Upper lobe of right lung (tissue), 1 donor: ENCODE data around the gene PRXL2B. TPM values are rescaled to one million over a fixed set of nuclear protein-coding genes. Genes with fewer than 3 reads are reported as not detected.

ENCODE experiments used
- ATAC-seq: fragments of 200-7000 bp; cut with Tn5 transposase; one replicate; pipeline ENCODE4 v1.9.1; 2020; ENCODE audit warnings: mild to moderate bottlenecking, moderate library complexity
- DNase-seq: peaks from one replicate; pipeline ENCODE4 v3.0.0-alpha.2; 2020
- H3K27ac ChIP-seq: fragments of 200-600 bp; one replicate; pipeline ENCODE4 v1.8.0; 2022
- H3K27me3 ChIP-seq: fragments of 200-600 bp; one replicate; pipeline ENCODE4 v1.8.0; 2022; ENCODE audit warnings: mild to moderate bottlenecking
- H3K36me3 ChIP-seq: fragments of 200-600 bp; one replicate; pipeline ENCODE4 v1.8.0; 2022
- H3K4me1 ChIP-seq: fragments of 200-600 bp; one replicate; pipeline ENCODE4 v1.8.0; 2022
- H3K4me3 ChIP-seq: fragments of 200-600 bp; one replicate; pipeline ENCODE4 v1.8.0; 2022; ENCODE audit warnings: mild to moderate bottlenecking
- H3K9me3 ChIP-seq: fragments of 200-600 bp; one replicate; pipeline ENCODE4 v1.8.0; 2022
- intact Hi-C: fragments of 100-400 bp; cut with DNase I; formaldehyde crosslinking; loops from one replicate; pipeline ENCODE4 v1.11.0; 2022
- total RNA-seq: library from RNA; stranded (reverse); fragmentation: NEBNext Ultra II Directional; extraction: Animal tissue kit (Norgen Biotek cat#: 25700); gene quantifications from one replicate; pipeline ENCODE4 v1.2.1, GENCODE V29; 2021
- TF ChIP-seq, protein P1 (sequence below): fragments of 200-600 bp; IDR thresholded peaks from one replicate; pipeline ENCODE4 v1.8.0; 2022; ENCODE audit warnings: antibody characterized with exemption
- donor health status: DM: no; HTN: yes; CAD: no; lungs with severe emphysema.

PRXL2B gene
- total RNA-seq, 1 donor from 2014 or later = 25.9 TPM

DNA sequence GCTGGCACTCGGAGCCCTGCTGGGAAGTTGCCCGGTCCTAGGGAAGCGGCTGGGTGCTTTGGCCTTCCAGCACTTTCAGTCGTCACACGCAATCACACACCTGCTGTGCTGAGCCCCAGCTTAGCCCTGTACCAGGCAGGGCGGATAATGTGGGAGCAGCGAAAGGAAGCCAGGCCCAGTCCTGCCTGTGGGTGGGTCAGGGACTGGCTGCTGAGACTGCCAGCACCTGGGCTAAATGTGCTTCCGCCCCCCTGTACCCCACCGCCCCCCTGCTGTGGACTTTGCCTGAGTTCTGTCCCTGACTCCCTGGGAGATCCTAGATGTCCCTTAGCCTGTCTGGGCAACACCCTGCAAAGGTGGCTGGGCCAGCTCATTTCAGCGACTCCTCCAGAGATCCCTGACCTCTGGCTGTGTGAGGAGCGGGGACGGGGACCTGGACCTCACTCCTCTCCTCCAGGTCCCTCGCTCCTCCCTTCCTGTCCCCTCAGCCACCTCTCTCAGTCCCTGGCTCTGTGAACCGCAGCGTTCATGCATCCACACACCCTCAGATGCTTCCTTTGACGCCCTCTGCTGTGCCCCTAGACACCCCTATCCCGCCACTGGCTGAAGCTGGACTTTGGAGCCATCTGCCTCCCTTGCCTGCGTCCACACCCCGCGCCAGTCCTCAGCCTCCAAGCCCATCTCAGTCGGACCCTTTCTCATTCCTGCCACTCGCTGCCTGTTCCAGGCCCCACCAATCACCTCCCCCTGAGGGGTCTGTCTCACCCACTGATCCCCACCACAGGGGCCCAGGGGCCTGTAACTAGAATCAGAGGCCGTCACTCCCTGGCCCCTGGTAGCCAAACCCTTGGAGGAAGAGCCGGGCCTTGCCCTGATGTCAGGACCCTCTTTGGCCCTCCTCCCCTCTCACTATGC, 44.8 kb downstream of the PRXL2B start:
- intact Hi-C loops = no loop called here
- no peak overlapping the region for H3K4me3 ChIP-seq
- peaks cover 56% of the 10 kb centered on the region for H3K27me3 ChIP-seq
- ATAC-seq (no peak), DNase-seq (peak; percentile 57)
- TF ChIP-seq, protein P1, sequence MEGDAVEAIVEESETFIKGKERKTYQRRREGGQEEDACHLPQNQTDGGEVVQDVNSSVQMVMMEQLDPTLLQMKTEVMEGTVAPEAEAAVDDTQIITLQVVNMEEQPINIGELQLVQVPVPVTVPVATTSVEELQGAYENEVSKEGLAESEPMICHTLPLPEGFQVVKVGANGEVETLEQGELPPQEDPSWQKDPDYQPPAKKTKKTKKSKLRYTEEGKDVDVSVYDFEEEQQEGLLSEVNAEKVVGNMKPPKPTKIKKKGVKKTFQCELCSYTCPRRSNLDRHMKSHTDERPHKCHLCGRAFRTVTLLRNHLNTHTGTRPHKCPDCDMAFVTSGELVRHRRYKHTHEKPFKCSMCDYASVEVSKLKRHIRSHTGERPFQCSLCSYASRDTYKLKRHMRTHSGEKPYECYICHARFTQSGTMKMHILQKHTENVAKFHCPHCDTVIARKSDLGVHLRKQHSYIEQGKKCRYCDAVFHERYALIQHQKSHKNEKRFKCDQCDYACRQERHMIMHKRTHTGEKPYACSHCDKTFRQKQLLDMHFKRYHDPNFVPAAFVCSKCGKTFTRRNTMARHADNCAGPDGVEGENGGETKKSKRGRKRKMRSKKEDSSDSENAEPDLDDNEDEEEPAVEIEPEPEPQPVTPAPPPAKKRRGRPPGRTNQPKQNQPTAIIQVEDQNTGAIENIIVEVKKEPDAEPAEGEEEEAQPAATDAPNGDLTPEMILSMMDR = no peak
- no peaks in the 10 kb centered on the region for H3K36me3 ChIP-seq
- H3K9me3 ChIP-seq = no peaks in the 10 kb centered on the region
- H3K4me1 ChIP-seq = no peaks in the 10 kb centered on the region
- H3K27ac ChIP-seq = no peak overlapping the region

DNA sequence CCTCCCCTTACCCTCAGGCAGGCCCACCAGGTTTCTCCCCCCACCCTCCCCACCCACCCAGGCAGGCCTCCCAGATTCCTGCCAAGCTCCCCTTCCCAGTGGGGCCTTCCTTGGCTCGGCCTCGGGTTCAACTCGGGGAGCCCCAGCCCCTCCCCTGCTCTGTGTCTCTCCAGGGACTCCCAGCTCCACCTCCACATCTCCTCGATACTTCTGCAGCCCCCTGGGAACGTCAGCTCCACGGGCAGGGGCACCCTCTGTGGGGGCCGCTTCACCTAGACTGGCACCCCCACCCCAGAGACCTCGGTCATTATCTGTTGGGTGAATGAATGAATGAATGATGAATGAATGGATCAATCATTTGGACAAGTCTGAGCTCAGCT, 45.5 kb downstream of the PRXL2B start:
- Histone ChIP-seq H3K4me1 (no peaks in the 10 kb centered on the region), H3K36me3 (no peaks in the 10 kb centered on the region), H3K27ac (no peak overlapping the region), H3K4me3 (no peak overlapping the region), H3K27me3 (peaks cover 49% of the 10 kb centered on the region), H3K9me3 (no peaks in the 10 kb centered on the region)
- DNase-seq (peak; percentile 55), ATAC-seq (no peak)
- intact Hi-C loops = no loop called here
- TF ChIP-seq, protein P1 = no peak

DNA sequence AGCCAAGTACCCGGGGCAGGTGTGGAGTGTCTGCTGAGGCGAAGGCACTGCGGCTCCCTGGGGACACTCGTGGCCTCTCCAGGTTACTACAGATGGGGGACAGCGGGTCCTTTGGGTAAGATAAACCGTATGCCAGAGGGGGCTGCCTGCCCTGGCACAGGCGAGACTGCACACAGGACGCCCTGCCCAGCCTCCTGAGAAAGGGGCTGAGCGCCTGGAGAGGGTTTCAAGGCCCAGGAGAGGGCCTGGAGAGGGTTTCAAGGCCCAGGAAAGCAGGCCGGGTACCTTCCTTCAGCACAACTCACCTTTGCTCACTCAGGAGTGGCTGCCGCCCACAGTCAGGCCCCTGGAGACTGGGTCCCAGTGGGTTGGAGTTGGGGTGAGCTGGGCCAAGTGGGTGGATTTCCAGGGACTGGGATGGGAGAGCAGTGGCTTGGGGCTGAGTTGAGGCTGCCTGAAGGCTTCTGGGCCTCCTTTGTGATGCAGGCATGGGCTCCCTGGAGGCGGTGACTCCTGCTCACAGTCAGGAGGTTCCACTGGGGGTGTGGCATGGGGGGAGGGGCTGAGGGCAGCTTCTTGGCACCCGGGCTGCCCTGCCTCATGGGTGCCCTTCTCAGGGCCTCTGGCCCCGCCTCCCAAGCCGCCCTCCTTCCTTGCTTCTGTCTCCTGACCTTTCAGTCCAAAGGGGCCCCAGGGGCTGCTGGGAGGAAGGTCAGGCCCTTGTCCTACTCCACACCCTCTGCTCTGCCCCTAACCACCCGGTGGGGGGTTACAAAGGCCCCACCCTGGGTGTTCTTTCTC, 46.2 kb downstream of the PRXL2B start, which contains the start of gene MMEL1:
MMEL1 (minus strand) TSS at position 456 of the 801 bp plus-strand sequence. CDS start 3,532 bp downstream, outside the sequence.
- Histone ChIP-seq H3K27ac (no peak within 1 kb of the TSS), H3K9me3 (no peaks in the 10 kb centered on the region), H3K36me3 (no peaks in the 10 kb centered on the region), H3K4me3 (no peak within 1 kb of the TSS), H3K27me3 (peaks cover 42% of the 10 kb centered on the region), H3K4me1 (no peaks in the 10 kb centered on the region)
- TF ChIP-seq, protein P1 = no peak
- ATAC-seq (no peak), DNase-seq (peak; percentile 60)
- intact Hi-C loops = no loop called here

DNA sequence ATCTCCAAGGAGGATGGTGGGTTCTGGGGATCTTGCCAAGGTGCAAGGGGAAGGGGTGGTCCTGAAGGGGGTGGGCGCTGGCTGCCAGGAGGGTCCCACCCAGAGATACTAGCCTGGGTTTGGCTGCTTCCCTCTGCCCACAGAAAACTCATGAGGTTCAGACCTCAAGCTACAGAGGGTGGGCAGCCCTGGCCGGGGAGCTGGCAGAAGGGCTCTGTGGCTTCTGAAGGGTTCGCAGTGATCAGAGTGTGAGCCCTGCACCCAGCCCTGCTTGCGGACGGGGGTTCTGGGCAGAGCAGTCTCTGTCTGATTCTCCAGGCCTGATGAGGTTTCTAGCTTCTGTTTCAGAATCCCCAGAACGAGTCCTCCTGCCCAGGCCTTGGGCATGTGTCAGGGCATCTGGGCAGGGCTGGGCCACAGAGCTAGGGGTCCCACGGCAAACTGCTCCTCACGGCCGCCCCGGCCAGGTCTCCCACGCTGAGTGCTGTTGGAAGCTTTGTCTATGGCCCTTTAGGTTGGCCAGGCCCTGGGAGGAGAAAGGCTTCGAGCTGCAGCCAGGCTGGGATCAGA, 46.9 kb downstream of the PRXL2B start:
- H3K4me1 ChIP-seq = no peaks in the 10 kb centered on the region
- H3K27me3 ChIP-seq = peaks cover 35% of the 10 kb centered on the region
- no peaks in the 10 kb centered on the region for H3K36me3 ChIP-seq
- intact Hi-C loops = no loop called here
- no peak overlapping the region for H3K4me3 ChIP-seq
- H3K9me3 ChIP-seq = no peaks in the 10 kb centered on the region
- TF ChIP-seq, protein P1 = no peak
- no peak overlapping the region for H3K27ac ChIP-seq
- ATAC-seq = no peak
- DNase-seq = peak; percentile 53

DNA sequence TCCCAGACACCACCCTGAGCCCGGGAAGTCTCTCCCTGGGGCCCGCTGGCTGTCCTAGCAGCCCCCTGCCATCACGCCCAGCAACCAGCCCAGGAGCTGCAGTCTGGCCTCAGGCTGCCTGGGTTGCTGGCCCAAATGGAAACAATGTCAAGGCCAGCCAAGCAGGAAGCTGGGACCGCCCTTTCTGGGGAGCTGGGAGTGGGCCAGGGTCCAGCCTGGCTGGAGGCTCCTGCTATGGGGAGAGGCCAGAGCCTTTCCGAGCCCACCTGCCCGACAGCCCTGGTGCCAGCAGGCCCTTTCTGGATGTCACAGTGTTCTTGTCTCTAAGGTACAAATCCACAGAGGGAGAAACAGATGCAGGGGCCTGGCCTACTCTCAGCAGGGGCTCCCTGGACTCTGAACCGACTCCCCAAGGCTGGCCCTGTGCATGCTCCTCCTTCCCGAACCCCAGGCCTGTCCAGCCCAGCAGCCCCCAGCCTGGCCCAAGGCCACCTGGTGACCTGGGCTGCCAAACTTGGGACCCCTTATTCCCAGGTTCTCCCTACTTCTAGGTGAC, 47.4 kb downstream of the PRXL2B start:
- Histone ChIP-seq H3K9me3 (no peaks in the 10 kb centered on the region), H3K27me3 (peaks cover 29% of the 10 kb centered on the region), H3K4me1 (no peaks in the 10 kb centered on the region), H3K4me3 (no peak overlapping the region), H3K36me3 (no peaks in the 10 kb centered on the region), H3K27ac (no peak overlapping the region)
- DNase-seq (peak; percentile 61), ATAC-seq (no peak)
- intact Hi-C loops = no loop called here
- TF ChIP-seq, protein P1 = no peak
